BJ (cell line): ENCODE measurements around the gene HNRNPA1. TPM values are rescaled to one million over a fixed set of nuclear protein-coding genes. Genes with fewer than 3 reads are reported as not detected.

ENCODE experiments used
- CTCF ChIA-PET: fragments of 350-600 bp; formaldehyde crosslinking; extraction: SDS; loops from one replicate; lab custom pipeline; 2021; ENCODE audit warnings: antibody characterized with exemption, inconsistent platforms; lab: Yijun Ruan, JAX
- POLR2A ChIA-PET: fragments of 300-600 bp; sonication (Branson Sonifier 250); formaldehyde crosslinking; extraction: SDS; loops from one replicate; lab custom pipeline; 2021; ENCODE audit warnings: antibody characterized with exemption; lab: Charles Lee
- DNase-seq: peaks from one replicate; pipeline ENCODE4 v3.0.0-alpha.2; 2011; ENCODE audit warnings: low read depth
- H3K27me3 ChIP-seq: 2 replicates; pipeline ENCODE4 v1.6.0; 2011; ENCODE audit warnings: low read length; ENCODE audit not compliant: control insufficient read depth, insufficient read depth
- H3K36me3 ChIP-seq: 2 replicates; pipeline ENCODE4 v1.5.1; 2011; ENCODE audit warnings: low read length; ENCODE audit not compliant: control insufficient read depth, insufficient read depth
- H3K4me3 ChIP-seq: 2 replicates; pipeline ENCODE4 v1.5.1; 2011; ENCODE audit warnings: low read depth, mild to moderate bottlenecking, control low read depth, low read length
- polyA plus RNA-seq: library from polyadenylated mRNA; depleted of rRNA; stranded (reverse); fragments of >200 nt; gene quantifications from 2 replicates; pipeline ENCODE4 v1.2.3, GENCODE V29; 2011
- TF ChIP-seq, protein P1 (sequence below): IDR thresholded peaks from 2 replicates; pipeline ENCODE4 v1.5.1; 2011; ENCODE audit warnings: low read depth, mild to moderate bottlenecking, control low read depth, inconsistent platforms, low read length, moderate library complexity; ENCODE audit not compliant: insufficient read depth

The HNRNPA1 gene
- polyA plus RNA-seq, 1 experiment: 466 TPM

DNA sequence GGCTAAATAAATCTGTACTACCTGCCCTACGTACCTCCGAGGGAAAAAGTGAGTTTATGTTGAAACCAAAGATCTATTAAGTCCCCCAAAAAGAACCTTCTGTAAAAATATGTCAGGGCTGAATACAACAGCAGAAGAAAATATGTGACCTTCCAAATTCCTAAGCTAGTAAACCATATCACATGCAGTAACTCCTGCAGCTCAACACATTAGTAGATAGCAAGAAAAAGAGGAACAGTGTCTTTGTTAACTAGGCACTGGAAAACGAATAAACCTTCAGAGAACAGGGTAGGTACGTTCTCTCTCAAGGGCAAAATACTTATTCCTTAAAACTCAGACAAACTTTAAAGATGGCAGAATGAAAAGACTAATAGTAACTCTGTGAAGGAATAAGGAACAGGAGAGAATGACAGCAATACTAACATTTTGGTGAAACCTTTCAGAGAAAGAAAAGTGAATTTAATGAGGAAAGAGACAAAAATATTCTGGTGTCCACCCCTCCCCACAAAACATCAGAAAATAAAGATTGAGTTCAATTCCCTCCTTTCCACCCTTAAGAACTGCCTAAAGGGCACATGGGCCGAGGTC is 18.6 kb upstream of the HNRNPA1 start:
- H3K27me3 ChIP-seq: no peaks in the 10 kb centered on the region
- POLR2A ChIA-PET: interaction anchor here (0.5 to 1.2 kb wide), 3 partner anchors 10 to 63 kb away, joined by 3 to 8 read pairs (median 3); partner anchors contain the start of gene COPZ1
- TF ChIP-seq, protein P1, sequence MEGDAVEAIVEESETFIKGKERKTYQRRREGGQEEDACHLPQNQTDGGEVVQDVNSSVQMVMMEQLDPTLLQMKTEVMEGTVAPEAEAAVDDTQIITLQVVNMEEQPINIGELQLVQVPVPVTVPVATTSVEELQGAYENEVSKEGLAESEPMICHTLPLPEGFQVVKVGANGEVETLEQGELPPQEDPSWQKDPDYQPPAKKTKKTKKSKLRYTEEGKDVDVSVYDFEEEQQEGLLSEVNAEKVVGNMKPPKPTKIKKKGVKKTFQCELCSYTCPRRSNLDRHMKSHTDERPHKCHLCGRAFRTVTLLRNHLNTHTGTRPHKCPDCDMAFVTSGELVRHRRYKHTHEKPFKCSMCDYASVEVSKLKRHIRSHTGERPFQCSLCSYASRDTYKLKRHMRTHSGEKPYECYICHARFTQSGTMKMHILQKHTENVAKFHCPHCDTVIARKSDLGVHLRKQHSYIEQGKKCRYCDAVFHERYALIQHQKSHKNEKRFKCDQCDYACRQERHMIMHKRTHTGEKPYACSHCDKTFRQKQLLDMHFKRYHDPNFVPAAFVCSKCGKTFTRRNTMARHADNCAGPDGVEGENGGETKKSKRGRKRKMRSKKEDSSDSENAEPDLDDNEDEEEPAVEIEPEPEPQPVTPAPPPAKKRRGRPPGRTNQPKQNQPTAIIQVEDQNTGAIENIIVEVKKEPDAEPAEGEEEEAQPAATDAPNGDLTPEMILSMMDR: no peak
- no peak overlapping the region for H3K4me3 ChIP-seq
- H3K36me3 ChIP-seq: no peaks in the 10 kb centered on the region
- CTCF ChIA-PET: interaction anchor here (1.0 to 1.3 kb wide), 3 partner anchors 24 to 117 kb away, joined by 4 read pairs; no protein-coding TSS in a partner anchor
- DNase-seq: no peak

DNA sequence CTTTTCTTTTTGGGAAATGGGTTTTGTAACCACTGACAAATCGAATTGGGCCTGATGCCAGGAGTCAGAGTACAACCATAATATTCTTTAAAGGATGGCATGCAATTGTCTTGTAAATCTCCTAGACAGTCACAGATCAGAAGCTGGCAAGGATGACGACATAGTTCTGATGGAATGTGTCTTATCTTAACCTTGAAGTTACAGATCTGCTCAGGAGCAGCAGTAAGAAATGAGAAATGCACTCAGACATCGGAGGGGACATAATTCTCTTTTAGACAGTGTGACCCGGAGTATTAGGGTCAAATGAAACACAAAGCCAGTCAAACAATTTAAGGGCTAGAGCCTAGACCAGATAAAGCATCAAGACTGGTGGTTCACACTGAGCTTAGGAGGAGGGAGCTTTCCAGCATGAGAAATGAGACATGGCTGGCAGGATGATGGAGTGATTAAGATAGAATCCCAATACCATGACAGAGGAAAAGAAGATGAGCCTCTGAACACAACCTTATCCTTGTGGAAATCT is 18.1 kb upstream of the HNRNPA1 start:
- no peaks in the 10 kb centered on the region for H3K36me3 ChIP-seq
- no peak for DNase-seq
- TF ChIP-seq, protein P1: no peak
- CTCF ChIA-PET: interaction anchor here (0.8 to 1.3 kb wide), 4 partner anchors 24 to 117 kb away, joined by 4 read pairs; no protein-coding TSS in a partner anchor
- no peaks in the 10 kb centered on the region for H3K27me3 ChIP-seq
- POLR2A ChIA-PET: interaction anchor here (0.6 to 1.2 kb wide), 2 partner anchors 11 to 19 kb away, joined by 3 read pairs; no protein-coding TSS in a partner anchor
- no peak overlapping the region for H3K4me3 ChIP-seq

DNA sequence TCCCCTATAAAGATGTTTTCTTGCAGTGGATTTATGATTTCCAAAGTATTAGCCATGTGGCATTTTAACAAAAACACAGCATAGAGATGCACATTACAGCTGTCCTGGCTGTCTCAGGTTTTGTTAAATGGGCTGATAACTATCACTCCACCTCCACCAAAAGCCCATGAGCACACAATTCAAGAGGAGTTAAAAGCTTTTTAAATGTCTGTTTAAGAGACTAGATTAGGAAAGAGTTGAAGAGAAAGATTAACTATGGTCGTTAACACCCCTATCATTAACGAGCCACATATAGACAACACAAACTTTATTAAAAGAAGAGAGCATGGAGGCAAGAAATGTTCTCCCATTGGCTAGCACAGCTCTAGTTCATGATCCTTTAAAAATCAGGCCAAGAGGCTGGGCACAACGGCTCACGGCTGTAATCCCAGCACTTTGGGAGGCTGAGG is 15.1 kb upstream of the HNRNPA1 start:
- DNase-seq: no peak
- ChIA-PET CTCF (interaction anchor here (0.6 to 2.1 kb wide), 9 partner anchors 14 to 285 kb away, joined by 3 to 9 read pairs (median 3); partner anchors contain the start of gene CBX5), POLR2A (no interaction called here)

DNA sequence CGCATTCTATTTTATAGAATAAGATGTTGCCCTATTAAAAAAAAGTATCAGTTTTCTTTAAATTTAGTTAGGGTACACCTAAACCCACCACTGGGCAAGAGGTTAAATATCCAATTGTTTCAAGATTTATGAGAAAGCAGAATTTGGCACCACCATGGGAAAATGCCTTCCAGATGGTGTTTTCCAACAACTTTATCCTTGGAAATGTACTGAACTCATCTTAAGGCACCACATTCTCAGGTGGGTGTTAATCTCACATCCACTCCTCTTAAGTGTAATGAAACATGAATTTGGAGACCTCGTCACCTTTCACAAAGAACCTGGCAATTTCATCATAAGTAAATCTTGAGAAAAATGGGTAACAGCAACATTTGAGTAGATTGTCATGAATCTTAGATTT is 13.7 kb upstream of the HNRNPA1 start:
- Histone ChIP-seq H3K4me3 (no peak overlapping the region), H3K36me3 (no peaks in the 10 kb centered on the region), H3K27me3 (no peaks in the 10 kb centered on the region)
- TF ChIP-seq, protein P1: no peak
- ChIA-PET POLR2A (no interaction called here), CTCF (interaction anchor here (0.8 to 1.0 kb wide), 2 partner anchors 13 to 44 kb away, joined by 3 to 5 read pairs; no protein-coding TSS in a partner anchor)
- no peak for DNase-seq

More for the DNA sequence above, 15.1 kb upstream of the HNRNPA1 start:
- TF ChIP-seq, protein P1: no peak
- H3K36me3 ChIP-seq: no peaks in the 10 kb centered on the region
- H3K4me3 ChIP-seq: no peak overlapping the region
- H3K27me3 ChIP-seq: no peaks in the 10 kb centered on the region

DNA sequence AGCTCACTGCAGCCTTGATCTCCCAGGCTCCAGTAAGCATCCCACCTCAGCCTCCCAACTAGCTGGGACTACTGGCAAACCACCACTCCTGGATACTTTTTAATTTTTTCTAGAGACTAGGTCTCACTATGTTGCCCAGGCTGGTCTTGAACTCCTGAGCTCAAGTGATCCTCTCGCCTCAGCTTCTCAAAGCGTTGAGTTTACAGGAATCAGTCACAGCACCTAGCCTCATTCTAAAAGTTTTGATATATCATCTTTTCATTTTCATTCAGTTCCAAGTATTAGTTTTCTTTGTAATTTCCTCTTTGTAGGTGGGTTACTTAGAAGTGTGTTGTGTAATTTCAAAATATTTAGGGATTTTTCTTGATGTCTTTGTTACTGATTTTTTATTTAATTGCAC is 10.2 kb upstream of the HNRNPA1 start:
- TF ChIP-seq, protein P1: no peak
- ChIA-PET CTCF (interaction anchor here (1.0 to 1.3 kb wide), 2 partner anchors 55 to 91 kb away, joined by 3 read pairs; no protein-coding TSS in a partner anchor), POLR2A (no interaction called here)
- no peak for DNase-seq
- H3K27me3 ChIP-seq: no peaks in the 10 kb centered on the region
- no peak overlapping the region for H3K4me3 ChIP-seq
- H3K36me3 ChIP-seq: no peaks in the 10 kb centered on the region
